NT2/D1 (cell line): ENCODE measurements around the gene TRA2B.

Experiments used
- YY1 ChIP-seq: IDR thresholded peaks from 2 replicates; pipeline ENCODE4 v1.6.1; 2011; ENCODE audit not compliant: insufficient read length, insufficient read depth
- ZNF274 ChIP-seq: IDR thresholded peaks from 2 replicates; pipeline ENCODE4 v1.6.1; 2011; ENCODE audit warnings: mild to moderate bottlenecking, low read depth, low read length

DNA sequence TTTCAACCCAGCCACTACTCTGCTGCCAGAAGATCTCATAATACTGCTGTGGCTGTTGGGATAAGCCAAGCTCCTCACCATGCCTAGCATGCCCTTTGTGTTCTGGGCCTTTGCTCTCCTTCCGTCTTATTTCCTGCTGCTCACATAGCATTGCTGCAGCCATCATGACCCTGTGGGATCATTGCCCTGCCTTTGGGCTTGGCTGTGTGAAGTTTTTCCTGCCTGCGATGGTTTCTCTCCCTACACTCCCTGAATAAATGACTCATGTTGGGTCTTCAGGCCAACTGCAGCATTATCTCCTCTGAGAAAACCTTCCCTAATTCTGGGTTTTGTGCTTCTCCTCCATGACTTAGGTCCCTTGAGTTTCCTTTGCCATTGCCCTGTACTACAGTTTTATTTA lies 20.8 kb upstream of the TRA2B start:
- TF ChIP-seq ZNF274 (no peak), YY1 (no peak)
